ENCODE results near the gene MICA.
A peak's percentile ranks its signal among the peaks of the same experiment; 100 is the strongest.
"Not testable (repeated sequence)": the region's sequence is repeated elsewhere in the genome, so short reads cannot be mapped to it uniquely, and the experiment has no call there.

Gene MICA

DNA sequence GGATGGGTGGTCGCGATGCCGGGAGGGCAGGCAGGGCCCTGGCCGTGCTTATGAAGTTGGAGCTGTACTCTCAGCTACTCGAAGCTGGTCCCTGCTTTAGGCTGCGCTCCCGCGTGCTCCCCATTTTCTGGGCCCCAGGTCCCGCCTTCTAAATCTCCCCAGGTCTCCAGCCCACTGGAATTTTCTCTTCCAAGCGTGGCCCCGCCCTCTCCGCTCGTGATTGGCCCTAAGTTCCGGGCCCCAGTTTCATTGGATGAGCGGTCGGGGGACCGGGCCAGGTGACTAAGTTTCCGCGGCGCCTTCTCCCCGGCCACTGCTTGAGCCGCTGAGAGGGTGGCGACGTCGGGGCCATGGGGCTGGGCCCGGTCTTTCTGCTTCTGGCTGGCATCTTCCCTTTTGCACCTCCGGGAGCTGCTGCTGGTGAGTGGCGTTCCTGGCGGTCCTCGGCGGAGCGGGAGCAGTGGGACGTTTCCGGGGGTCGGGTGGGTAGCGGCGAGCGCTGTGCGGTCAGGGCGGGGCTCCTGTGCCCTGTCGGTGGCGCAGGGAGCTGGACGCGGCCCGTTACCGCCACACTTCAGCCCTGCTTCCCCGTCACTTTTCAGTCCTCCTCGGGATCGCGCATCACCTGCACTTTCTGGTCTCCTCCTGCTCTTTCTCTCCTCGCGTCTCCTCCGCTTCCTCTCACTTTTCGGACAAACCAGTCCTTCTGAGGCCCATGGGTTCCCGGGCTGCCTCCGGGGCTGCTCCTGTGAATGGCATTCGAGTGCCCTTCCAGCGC, at the start of gene MICA:
Gene MICA (plus strand): TSS at position 313 of the 778 bp plus-strand sequence. CDS start 38 bp downstream, at position 351.
- peak; percentile 84 for DNase-seq (ENCODE audit: low spot score)

DNA sequence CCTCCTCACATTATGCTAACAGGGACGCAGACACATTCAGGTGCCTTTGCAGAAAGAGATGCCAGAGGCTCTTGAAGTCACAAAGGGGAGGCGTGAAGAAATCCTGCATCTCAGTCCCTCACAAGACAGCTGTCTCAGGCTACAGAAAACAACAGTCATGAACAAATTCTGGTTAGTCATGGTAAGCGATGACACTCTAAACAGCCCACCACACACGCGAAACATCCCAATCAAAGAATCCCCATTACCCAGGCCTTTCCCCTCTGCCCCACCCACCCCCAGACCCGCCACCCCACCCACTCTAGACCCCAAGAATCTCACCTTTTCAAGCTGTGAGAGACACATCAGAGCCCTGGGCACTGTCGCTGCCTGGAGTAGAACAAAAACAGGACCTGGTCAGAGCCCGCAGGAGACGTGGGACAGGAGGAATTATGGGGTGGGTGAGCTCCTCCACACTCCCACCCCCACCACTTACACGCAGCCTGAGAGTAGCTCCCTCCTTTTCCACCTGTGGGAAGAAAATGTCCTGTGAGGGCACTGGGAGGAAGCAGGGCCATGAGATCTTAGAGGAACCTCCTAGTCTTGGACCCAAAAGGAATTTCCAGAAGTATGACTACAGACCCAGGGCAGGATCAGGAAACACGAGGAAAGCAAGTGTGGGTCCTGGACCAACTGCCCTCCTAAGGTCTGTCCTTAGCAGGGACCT, 49.1 kb upstream of the MICA start:
- DNase-seq (ENCODE audit: low spot score), result no peak

- no peak for DNase-seq (ENCODE audit: low spot score)
Measured at GRCh38 chr6:31354864-31355582, 48.4 kb upstream of the MICA start.

DNA sequence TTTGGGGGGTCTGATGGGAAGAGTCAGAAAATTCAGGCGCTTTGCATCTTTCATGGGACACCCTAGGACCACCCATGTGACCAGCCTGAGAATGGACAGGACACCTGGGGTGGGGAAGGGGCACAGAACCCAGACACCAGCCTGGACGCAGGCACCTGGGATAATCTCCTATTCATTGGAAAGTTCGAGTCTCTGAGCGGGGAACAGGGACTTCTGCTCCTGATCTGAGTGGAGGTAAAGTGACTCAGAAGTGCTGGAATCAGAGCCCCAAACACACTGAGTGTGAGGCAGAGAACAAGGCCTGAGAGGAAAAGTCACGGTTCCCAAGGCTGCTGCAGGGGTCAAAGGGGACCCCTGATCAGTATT, 47.8 kb upstream of the MICA start:
- no peak for DNase-seq (ENCODE audit: low spot score)

DNA sequence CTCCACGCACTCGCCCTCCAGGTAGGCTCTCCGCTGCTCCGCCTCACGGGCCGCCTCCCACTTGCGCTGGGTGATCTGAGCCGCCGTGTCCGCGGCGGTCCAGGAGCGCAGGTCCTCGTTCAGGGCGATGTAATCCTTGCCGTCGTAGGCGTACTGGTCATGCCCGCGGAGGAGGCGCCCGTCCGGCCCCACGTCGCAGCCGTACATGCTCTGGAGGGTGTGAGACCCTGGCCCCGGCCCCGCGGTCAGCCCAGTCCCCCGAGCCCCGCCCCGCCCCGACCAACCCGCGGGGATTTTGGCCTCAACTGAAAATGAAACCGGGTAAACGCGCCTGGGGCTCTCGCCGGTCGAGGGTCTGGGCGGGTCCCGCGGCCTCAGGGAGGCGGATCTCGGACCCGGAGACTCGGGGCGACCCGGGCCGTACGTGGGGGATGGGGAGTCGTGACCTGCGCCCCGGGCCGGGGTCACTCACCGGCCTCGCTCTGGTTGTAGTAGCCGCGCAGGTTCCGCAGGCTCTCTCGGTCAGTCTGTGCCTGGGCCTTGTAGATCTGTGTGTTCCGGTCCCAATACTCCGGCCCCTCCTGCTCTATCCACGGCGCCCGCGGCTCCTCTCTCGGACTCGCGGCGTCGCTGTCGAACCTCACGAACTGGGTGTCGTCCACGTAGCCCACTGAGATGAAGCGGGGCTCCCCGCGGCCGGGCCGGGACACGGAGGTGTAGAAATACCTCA, 47.0 kb upstream of the MICA start:
- no peak for DNase-seq (ENCODE audit: low spot score)

- peak; percentile 55 for DNase-seq (ENCODE audit: low spot score)
Measured at GRCh38 chr6:31356946-31357466, 46.4 kb upstream of the MICA start, which contains the start of gene HLA-B. HLA-B (minus strand) TSS chr6:31357179; CDS start chr6:31357158, 21 bp downstream.

GRCh38 chr6:31357886-31358285, 45.5 kb upstream of the MICA start:
- no peak for DNase-seq (ENCODE audit: low spot score)

DNA sequence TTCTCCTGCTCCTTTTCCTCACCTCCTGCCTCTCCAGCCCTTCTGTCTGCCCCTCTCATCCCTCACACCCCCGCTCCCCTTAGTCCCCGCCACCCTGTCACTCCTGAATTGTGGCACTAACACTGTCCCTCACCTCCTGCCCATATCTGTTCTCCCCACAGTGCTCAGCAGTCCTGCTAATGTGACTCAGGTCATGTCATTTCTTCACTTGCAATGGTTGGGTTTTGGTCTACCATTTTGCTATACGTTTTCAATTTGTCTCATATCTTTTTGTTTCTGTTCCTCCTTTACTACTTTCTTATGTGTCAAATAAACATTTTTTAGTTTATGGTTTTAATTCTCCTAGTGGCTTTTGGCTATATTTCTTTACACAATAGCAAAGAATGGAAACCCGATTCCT, 45.1 kb upstream of the MICA start:
- DNase-seq (ENCODE audit: low spot score), result no peak

- no peak for DNase-seq (ENCODE audit: low spot score)
Measured at GRCh38 chr6:31359581-31359980, 43.8 kb upstream of the MICA start.

DNA sequence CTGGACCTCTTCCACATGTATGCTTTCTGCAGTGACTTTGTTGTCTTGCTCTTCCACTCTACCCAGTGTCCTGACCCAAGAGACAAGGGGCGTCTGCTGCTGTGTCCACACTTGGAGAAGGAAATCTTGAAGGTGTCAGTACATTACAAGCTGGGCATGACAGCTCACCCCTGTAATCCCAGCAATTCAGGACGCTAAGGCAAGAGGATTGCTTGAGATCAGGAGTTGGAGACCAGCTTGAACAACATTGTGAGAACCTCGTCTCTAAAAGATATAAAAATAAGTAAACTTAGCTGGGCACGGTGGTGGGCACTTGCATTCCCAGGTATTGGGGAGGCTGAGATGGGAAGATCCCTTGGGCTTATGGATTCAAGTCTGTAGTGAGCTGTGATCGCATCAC, 40.6 kb upstream of the MICA start:
- no peak for DNase-seq (ENCODE audit: low spot score)

GRCh38 chr6:31363811-31364210, 39.6 kb upstream of the MICA start:
- DNase-seq (ENCODE audit: low spot score), result no peak

- DNase-seq (ENCODE audit: low spot score), result no peak
Measured at GRCh38 chr6:31365864-31366263, 37.5 kb upstream of the MICA start.

DNA sequence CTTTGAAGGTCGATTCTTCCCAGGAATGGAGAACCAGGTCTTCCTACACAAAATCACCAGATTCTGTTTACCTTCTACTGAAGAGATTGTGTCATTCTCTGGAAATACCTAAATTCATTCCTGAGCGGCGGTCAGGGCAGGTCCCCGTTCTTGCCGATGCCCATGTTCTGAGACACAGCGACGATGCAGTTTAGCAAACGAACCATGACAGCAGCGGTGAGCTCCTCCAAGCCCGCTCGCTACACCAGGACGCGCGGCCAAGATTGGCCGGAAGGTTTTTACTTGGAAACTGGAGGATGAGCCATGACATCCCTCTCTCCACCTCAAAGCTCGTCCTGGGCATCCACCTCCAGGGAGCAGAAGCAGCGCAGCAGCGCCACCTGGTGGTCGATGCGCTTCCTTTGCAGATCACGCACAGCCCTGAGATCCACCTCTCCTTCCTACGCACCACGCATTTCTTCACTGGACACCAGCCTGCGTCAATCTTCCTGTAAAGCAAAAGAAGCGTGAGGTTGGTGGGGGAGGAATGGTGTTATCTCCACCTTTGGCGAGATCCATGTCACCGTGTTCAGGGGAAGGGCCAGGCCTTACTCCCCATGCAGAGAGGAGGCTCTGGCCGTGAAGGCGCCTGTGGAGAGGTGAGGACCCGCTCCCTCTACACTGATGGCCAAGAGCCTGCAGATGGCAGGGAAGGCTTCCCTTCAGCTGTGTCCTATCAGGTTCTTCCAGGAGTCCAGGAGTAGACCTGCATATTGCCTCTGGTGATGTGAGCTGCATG, 36.5 kb upstream of the MICA start:
- peak; percentile 78 for DNase-seq (ENCODE audit: low spot score)

DNA sequence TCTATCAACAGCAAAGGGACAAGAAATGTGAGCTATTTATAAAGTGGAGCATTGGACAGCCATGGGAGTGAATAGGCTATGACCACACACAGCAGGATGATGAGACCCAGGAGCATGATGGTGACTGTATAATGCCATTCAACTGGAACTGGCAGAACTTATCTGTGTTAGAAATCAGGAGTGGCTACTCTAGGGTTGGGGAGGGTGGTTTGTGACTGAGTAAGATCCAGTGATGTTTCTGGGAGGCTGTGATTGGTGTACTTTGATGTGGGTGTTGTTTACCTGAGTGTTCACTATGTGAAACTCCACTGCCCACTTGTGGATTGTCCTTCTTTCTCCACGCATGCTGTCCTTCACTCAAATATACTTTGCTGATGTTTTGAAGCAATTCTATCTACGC, 34.9 kb upstream of the MICA start:
- DNase-seq (ENCODE audit: low spot score), result no peak

DNA sequence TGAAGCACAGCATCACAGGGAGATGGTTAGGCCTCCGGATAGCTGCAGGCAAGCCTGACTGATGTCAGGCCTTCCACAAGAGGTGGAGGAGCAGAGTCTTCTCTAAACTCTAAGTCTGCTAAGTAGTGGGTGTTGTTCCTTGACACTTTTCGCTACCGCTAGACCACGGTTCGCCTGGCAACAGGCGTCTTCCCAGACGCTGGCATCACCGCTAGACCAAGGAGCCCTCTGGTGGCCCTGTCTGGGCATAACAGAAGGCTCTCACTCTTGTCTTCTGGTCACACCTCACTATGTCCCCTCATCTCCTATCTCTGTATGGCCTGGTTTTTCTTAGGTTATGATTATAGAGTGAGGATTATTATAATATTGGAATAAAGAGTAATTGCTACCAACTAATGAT, 29.3 kb upstream of the MICA start:
- DNase-seq (ENCODE audit: low spot score), result not testable (repeated sequence)

DNA sequence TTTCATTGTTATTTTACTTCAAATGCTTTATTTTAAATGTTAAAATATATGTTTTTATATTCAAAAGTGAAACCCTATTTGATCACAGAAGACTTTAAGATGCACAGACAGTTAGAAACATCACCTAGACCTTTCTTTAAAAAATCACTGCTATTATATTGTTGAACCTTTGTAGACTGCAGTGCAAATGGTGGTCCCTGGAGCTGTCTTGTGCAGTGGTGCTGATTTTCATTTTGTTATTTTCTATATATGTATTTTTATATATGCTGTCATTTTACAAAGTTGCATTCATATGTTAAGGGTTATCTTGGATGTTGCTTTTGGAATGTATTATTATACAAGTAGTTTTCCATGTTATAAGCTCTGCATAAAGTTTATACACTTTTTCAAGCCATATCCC, 27.7 kb upstream of the MICA start:
- DNase-seq (ENCODE audit: low spot score), result no peak

- no peak for DNase-seq (ENCODE audit: low spot score)
Measured at GRCh38 chr6:31377029-31377428, 26.4 kb upstream of the MICA start.

DNA sequence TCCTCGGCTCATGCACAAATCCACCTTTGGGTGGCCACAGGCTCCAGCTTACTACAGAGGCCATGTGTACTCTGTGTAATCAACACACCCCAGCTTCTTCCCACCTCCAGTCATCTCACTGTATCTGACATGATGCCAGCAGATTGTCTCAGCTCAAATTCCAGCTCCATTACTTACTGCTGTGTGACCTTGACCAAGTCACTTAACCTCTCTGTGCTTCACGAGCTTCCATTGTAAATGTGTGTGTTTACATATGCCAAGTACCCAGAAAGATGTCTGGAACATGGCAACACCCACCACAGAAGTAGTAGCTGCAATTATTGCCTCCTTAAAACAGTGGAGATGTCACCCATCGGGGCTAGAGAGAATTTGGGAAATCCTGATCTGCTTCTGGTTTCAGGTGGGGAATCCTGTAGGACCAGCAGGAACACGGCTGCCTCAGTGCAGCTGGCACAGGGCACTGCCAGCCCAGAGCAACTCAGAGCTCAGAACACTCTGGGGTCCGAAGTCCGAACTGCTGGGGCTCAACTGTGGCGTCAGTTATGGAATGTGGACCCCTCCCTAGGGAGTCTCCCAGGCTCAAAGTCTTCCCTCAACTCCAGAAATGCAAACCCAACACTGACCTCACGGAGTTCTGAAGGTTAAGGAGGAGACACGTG, 25.2 kb upstream of the MICA start:
- no peak for DNase-seq (ENCODE audit: low spot score)

DNA sequence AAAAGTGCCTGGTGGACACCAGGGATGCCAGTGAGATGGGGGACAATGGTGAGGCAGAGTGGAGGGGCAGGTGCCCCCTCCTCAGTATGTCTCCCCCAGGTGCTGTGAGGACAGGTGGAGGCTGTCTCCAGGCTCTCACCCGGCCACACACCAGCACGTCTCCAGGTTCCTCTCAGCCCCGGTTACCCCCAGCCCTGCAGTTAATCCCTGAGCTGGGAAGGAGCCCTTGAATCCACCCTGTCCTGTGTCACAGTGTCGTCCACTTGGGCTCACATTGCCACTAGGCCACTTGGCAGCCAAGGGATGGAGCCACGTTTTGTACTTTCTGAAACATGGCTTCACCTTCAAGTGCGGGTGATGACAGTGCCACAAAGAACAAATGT, 24.7 kb upstream of the MICA start:
- no peak for DNase-seq (ENCODE audit: low spot score)

GRCh38 chr6:31379850-31380249, 23.5 kb upstream of the MICA start:
- no peak for DNase-seq (ENCODE audit: low spot score)

GRCh38 chr6:31381666-31382065, 21.7 kb upstream of the MICA start:
- DNase-seq (ENCODE audit: low spot score), result no peak
